SH-SY5Y (cell line): ENCODE results near the gene TFG.

Experiments used
- GATA2 ChIP-seq: IDR thresholded peaks from 2 replicates; pipeline ENCODE4 v1.6.1; 2011; ENCODE audit warnings: mild to moderate bottlenecking, low read depth, low read length
- GATA3 ChIP-seq: IDR thresholded peaks from 2 replicates; pipeline ENCODE4 v1.6.1; 2011; ENCODE audit warnings: low read depth, mild to moderate bottlenecking, low read length, moderate library complexity

DNA sequence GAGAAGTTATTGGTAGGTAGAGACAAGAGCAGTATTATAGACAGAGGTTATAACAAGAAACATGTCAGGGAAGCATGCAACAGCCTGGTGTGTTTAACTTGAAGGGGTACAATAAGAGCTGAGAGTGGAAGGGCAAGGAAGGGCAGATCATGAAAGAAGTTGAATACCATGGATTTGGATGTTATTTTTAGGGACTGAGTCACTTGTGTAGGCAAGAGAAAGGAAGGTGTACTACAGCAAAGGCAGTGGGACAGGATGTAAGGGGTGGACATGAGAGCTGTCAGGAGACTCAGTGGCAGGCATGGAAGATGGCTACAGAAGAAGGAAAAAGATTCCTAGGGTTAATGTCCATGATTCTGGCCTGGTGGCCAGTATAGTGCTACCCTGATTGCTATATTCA, 66.4 kb downstream of the TFG start:
- TF ChIP-seq GATA2 (no peak), GATA3 (no peak)
